Fibroblast of the aortic adventitia (primary cell): Measurements from ENCODE around the gene ARL8B. TPM values are rescaled to one million over a fixed set of nuclear protein-coding genes. Genes with fewer than 3 reads are reported as not detected.
A peak's percentile ranks its signal among the peaks of the same experiment; 100 is the strongest.

ENCODE experiments used
- DNase-seq: peaks from one replicate; pipeline ENCODE4 v3.0.0-alpha.2; 2010; ENCODE audit warnings: low read depth
- H3K4me3 ChIP-seq: 2 replicates; pipeline ENCODE4 v1.5.1; 2011; ENCODE audit warnings: low read depth, mild to moderate bottlenecking, control low read depth, low read length, moderate library complexity
- total RNA-seq: library from RNA; depleted of rRNA; stranded (reverse); fragments of >200 nt; gene quantifications from 2 replicates; pipeline ENCODE4 v1.2.3, GENCODE V29; 2012; ENCODE audit warnings: low replicate concordance
- TF ChIP-seq, protein P1 (sequence below): IDR thresholded peaks from 2 replicates; pipeline ENCODE4 v1.5.1; 2011; ENCODE audit warnings: mild to moderate bottlenecking, low read length, control low read depth, inconsistent platforms; ENCODE audit not compliant: insufficient read depth

ARL8B gene
- total RNA-seq, 1 donor = 89.0 TPM

DNA sequence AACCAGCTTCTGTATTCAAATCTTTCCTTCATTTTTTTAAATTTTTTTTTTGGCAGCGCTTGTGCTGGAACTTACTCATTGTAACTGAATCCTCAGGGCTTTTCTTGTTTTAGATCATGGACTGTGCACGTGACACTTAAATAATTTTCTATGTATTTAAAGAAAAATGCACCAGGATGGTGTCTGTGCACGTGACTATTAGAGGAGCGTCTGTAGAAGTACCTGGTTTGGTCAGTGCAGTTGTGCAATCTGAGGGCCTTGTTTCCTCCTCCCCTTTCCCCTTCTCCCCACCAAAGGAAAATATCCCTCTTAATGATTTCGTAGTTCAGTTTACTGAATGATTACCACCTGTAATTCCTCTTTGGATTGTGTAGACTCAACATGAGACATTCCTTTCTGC lies 96.7 kb downstream of the ARL8B start:
- peak; percentile 47 for DNase-seq
- TF ChIP-seq, protein P1, sequence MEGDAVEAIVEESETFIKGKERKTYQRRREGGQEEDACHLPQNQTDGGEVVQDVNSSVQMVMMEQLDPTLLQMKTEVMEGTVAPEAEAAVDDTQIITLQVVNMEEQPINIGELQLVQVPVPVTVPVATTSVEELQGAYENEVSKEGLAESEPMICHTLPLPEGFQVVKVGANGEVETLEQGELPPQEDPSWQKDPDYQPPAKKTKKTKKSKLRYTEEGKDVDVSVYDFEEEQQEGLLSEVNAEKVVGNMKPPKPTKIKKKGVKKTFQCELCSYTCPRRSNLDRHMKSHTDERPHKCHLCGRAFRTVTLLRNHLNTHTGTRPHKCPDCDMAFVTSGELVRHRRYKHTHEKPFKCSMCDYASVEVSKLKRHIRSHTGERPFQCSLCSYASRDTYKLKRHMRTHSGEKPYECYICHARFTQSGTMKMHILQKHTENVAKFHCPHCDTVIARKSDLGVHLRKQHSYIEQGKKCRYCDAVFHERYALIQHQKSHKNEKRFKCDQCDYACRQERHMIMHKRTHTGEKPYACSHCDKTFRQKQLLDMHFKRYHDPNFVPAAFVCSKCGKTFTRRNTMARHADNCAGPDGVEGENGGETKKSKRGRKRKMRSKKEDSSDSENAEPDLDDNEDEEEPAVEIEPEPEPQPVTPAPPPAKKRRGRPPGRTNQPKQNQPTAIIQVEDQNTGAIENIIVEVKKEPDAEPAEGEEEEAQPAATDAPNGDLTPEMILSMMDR = no peak

DNA sequence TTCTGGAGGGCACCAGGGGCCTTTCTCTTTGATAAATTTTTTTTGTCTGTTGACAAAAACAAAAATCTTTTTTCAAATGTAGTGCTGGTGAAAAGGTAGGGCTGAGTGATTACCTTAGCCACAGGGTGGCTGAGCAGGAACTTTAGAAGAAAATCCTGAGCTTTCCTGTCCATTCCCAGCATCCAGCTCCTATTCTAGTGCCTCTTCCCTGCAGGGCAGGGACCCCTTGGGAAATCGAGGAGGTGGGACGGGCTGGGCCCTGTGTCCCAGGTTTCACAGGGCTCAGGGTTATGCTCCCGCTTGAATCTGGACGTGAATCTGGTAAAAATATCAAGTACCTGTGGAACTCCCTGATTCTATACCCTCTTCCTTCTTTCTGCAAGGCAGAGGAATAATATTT lies 97.1 kb downstream of the ARL8B start:
- TF ChIP-seq, protein P1 = no peak
- no peak overlapping the region for H3K4me3 ChIP-seq
- no peak for DNase-seq

More for the DNA sequence above, 96.7 kb downstream of the ARL8B start:
- no peak overlapping the region for H3K4me3 ChIP-seq

DNA sequence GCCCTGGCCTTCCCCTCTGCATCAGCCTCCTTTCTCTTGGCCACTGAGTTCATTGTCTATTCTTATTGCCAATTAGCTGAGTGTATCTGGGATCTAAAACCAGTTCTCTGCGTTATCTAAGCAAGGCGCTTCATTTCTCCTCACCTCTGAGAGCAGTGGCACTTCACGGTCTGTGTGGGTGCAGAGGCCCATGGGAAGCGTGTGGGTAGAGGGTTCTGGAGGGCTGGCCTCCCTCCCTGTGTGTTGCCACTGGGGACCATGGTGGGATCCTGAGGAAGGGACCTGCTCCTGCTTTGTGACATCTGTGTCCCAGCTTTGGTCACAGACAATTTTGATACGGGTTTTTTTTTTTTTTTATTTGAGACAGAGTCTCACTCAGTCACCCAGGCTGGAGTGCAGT lies 98.1 kb downstream of the ARL8B start:
- TF ChIP-seq, protein P1 = no peak
- no peak for DNase-seq
- H3K4me3 ChIP-seq = no peak overlapping the region

DNA sequence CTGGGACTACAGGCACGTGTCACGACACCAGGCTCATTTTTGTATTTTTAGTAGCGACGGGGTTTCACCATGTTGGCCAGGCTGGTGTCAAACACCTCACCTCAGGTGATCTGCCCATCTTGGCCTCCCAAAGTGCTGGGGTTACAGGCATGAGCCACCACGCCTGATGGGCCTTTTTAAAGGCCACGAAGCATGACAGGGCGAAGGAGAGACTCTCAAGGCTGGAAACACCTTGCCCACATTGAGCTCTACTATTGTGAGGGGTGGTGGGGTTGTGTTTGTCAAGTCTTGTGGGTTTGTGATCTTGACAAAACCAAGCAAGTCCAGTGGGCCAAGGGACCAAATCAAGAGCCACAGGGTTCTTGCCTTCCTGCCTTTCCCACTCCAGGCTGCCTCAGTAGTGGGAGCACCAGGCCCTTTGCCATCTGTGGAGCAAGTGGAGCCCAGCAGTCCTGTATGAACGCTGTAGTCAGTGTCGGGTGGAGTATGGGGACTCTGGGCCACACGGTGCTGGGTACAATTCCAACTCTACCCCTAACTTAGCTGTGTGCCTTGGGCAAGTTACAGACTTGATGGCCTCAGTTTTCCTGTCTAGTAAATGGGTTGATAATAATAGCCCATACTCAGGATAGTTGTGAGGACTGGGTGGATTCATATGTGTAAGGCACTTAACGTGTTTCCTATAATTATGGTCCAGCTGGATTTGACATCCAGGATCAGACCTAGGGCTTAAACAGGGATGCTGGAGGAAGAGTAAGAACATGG lies 98.8 kb downstream of the ARL8B start:
- TF ChIP-seq, protein P1 = no peak
- DNase-seq = no peak
- H3K4me3 ChIP-seq = no peak overlapping the region

DNA sequence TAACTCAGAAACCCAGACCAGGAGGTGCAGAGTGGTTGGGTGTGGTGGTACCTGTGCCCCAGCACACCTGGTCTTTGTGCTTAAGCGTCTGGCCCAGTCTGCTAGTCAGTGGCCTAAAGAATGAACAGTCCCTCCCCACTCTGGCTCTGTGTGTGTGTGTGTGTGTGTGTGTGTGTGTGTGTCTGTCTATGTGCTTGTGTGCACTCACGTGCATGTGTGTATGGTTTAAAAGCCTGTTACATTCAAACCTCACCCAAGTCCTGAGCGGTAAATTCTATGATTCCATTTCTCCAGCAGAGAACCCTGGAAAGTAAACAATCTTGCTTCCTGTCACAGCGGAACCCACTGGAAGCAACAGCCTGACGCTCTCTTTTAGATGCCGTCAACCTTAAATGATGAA lies 99.6 kb downstream of the ARL8B start:
- TF ChIP-seq, protein P1 = no peak
- H3K4me3 ChIP-seq = no peak overlapping the region
- no peak for DNase-seq

DNA sequence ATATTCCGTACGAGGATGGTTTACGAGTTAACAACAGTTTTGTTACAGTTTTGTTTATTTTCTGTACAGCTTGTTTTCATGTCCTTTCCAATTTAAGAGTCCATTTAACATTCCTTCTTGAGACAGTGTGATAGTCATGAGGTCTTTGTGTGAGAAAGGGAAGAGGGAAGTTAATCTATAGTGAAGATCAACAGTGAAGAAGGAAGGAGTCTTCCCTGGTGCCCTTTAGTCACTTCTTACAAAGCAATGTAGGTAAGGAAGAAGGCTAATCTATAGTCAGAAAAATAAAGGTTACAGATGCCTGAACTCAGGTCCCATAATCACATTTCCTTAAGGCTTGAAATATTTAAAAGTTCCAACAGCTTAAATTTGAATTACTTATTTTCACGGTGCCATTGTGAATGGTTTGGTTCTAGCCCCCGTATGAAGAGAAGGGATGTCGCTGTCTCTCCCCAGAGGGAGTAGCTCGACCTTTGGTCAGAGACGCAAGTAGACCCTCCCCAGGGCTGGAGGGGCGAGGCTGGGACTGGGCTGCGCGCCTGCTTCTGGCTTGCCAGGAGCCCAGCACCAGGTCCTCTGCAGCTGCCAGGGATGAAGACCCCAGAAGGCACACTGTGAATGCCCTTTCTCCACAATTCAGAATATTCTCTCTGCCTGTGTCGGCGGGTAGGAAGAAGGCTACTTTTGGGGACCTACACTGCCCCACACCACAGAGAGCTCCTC lies 100.4 kb downstream of the ARL8B start:
- TF ChIP-seq, protein P1 = no peak
- H3K4me3 ChIP-seq = no peak overlapping the region
- DNase-seq = no peak
